GM13976 (cell line): ENCODE results near the gene MAPK8IP3.
A peak's percentile ranks its signal among the peaks of the same experiment; 100 is the strongest.

ENCODE experiments used
- DNase-seq: peaks from one replicate; pipeline ENCODE4 v3.0.0; 2012; ENCODE audit warnings: low spot score
- in situ Hi-C: fragments of 300-500 bp; cut with MboI; formaldehyde crosslinking; loops from one replicate; pipeline ENCODE4 v1.12.0; 2022; ENCODE audit warnings: low sequenced_read_pairs, mixed read lengths, inconsistent platforms; ENCODE audit not compliant: unreplicated experiment
- TF ChIP-seq, protein P1 (sequence below): IDR thresholded peaks from 2 replicates; pipeline ENCODE4 v1.5.1; 2012; ENCODE audit warnings: borderline replicate concordance, mild to moderate bottlenecking; ENCODE audit not compliant: insufficient read depth; ENCODE audit errors: extremely low read depth, missing control alignments, control extremely low read depth

MAPK8IP3 gene, protein sequence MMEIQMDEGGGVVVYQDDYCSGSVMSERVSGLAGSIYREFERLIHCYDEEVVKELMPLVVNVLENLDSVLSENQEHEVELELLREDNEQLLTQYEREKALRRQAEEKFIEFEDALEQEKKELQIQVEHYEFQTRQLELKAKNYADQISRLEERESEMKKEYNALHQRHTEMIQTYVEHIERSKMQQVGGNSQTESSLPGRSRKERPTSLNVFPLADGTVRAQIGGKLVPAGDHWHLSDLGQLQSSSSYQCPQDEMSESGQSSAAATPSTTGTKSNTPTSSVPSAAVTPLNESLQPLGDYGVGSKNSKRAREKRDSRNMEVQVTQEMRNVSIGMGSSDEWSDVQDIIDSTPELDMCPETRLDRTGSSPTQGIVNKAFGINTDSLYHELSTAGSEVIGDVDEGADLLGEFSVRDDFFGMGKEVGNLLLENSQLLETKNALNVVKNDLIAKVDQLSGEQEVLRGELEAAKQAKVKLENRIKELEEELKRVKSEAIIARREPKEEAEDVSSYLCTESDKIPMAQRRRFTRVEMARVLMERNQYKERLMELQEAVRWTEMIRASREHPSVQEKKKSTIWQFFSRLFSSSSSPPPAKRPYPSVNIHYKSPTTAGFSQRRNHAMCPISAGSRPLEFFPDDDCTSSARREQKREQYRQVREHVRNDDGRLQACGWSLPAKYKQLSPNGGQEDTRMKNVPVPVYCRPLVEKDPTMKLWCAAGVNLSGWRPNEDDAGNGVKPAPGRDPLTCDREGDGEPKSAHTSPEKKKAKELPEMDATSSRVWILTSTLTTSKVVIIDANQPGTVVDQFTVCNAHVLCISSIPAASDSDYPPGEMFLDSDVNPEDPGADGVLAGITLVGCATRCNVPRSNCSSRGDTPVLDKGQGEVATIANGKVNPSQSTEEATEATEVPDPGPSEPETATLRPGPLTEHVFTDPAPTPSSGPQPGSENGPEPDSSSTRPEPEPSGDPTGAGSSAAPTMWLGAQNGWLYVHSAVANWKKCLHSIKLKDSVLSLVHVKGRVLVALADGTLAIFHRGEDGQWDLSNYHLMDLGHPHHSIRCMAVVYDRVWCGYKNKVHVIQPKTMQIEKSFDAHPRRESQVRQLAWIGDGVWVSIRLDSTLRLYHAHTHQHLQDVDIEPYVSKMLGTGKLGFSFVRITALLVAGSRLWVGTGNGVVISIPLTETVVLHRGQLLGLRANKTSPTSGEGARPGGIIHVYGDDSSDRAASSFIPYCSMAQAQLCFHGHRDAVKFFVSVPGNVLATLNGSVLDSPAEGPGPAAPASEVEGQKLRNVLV (N-terminal part only)

DNA sequence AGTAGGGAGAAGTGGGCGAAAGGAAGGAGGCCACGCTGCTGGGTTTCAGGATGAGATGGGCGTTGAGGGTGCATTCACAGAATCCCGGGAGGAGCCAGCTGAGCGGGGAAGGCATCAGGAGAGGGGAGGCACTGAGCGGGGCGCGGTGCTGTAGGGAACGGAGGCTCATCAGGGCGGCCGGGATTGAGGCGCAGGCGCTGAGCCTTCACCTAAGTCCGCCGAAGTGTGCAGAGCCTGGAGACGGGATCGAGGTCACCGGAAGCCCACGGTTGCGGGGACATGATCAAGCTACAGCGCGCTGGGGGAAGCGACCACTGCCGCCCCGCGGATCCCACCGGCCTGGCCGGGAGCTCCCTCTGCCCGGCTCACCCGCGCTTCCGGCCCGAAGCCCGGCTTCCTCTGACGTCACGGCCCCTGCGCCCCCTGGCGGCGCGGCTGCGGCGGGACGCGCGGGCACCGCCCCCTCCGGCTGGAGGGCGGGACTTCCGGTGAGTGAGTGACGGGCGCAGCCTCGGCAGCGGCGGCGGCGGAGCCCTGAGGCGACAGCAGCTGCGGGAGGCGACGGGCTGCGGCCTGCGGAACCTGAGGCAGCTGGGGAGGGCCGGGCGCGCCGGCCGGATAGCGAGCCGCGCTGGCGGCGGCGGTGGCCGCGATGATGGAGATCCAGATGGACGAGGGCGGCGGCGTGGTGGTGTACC is at the start of gene MAPK8IP3:
Gene MAPK8IP3 (plus strand): TSS at position 508 of the 698 bp plus-strand sequence. CDS start 145 bp downstream, at position 653.
- TF ChIP-seq, protein P1, sequence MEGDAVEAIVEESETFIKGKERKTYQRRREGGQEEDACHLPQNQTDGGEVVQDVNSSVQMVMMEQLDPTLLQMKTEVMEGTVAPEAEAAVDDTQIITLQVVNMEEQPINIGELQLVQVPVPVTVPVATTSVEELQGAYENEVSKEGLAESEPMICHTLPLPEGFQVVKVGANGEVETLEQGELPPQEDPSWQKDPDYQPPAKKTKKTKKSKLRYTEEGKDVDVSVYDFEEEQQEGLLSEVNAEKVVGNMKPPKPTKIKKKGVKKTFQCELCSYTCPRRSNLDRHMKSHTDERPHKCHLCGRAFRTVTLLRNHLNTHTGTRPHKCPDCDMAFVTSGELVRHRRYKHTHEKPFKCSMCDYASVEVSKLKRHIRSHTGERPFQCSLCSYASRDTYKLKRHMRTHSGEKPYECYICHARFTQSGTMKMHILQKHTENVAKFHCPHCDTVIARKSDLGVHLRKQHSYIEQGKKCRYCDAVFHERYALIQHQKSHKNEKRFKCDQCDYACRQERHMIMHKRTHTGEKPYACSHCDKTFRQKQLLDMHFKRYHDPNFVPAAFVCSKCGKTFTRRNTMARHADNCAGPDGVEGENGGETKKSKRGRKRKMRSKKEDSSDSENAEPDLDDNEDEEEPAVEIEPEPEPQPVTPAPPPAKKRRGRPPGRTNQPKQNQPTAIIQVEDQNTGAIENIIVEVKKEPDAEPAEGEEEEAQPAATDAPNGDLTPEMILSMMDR: peak; percentile 100
- in situ Hi-C loops: no loop called here
- DNase-seq: peak; percentile 99

DNA sequence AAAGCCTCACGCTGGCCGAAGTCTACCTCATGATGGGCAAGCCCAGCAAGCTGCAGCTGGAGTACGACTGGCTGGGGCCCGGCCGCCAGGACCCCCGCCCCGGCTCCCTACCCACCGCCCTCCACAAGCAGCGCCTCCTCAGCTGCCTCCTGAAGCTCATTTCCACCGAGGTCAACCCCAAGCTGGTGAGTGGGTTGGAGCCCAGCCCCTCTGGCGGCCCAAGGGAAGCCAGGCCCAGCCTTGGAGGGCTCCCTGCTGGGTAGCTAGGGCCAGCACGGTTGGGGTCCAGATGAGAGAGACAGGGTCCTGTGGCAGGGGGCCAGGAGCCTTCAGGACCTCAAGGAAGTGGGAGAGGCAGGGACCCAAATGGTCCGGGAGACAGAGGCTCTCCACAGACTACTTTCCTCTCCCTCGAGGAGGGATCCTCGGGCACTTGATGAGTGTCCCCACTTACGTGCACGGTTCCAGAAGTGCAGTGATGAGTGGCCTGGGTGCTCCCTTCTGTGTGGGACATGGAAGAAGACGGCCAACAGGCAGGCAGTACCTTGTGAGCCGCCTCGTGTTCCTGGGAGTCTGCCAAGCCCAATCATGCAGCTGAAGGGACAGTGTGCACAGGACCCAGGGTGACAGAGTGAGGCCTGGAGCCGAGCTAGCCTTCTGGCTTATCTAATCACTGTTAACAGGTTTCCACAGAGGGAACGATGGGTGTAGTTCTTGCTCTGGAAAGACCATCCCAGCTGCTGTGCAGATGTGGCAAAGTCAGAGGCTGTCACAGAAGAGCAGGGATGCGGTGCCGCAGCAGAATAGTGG is 49.0 kb upstream of the MAPK8IP3 start:
- DNase-seq: no peak
- TF ChIP-seq, protein P1: no peak
- in situ Hi-C loops: no loop called here

DNA sequence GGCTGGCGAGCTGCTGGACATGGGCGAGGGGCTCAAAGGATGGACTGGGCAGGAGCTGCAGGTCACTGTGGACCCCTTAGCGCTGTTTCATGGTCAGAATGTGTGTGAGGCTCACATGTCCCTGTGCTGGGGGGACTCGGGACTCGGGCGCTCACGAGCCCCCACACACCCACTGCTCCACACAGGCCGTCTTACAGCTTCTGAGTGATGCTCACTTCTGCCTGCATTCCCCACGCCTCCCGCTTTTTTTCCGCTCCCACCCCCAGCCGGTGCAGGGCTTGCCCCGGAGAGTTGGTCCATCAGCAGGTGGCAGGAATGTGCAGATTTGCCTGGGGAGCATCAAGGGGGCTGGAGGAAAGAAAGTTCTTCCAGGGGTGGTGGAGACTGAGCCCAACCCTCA is 48.2 kb upstream of the MAPK8IP3 start:
- no peak for DNase-seq
- in situ Hi-C loops: no loop called here
- TF ChIP-seq, protein P1: no peak

DNA sequence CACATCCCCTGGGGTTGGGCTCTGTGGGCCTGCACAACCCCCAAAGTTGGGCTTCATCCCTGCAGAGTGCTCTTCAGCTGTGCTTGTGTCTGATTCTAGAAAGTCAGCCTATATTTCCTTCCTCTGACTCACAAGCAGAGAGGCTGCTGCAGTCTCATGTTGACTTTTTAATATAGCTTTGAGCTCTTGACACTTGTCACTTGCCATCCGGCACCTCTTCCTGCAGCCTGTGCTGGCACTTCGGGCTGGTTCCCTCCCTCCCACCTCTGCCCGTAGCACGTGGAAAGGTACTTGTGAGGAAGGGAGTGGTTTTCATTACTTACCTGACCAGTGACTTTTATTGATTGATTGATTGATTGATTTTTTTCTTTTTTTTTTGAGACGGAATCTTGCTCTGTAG is 47.0 kb upstream of the MAPK8IP3 start:
- TF ChIP-seq, protein P1: no peak
- in situ Hi-C loops: no loop called here
- no peak for DNase-seq

DNA sequence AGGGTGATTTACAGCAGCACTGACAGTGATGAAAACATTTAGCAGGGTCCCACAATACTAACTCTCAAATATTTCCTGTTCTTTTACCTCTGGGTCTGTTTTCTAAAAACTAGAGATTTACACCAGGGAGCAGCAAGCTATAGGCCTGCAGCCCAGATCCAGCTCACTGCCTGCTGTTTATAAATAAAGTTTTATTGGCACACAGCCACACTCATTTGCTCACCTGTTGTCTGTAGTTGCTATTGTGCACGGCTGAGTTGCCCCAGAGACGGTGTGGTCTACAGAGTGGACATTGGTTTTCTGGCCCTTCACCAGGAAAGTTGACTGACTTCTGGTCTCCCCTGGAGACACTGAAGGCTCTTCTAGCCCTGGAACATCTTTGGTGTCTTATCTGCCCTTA is 44.2 kb upstream of the MAPK8IP3 start:
- no peak for DNase-seq
- TF ChIP-seq, protein P1: no peak
- in situ Hi-C loops: no loop called here
